22Rv1 (cell line): ENCODE results near the gene FBRSL1.

Experiments used
- CTCF ChIP-seq: fragments of 450-650 bp; IDR thresholded peaks from 2 replicates; pipeline ENCODE4 v1.5.1; 2017; ENCODE audit warnings: mild to moderate bottlenecking
- ZFX ChIP-seq: fragments of 450-650 bp; IDR thresholded peaks from 2 replicates; pipeline ENCODE4 v1.6.1; 2017; ENCODE audit warnings: antibody characterized with exemption, borderline replicate concordance

- TF ChIP-seq CTCF (no peak), ZFX (no peak)
Observed at GRCh38 chr12:132479938-132480622, 9.9 kb upstream of the FBRSL1 start.
